ENCODE results near the gene SPAG4. TPM values are rescaled to one million over a fixed set of nuclear protein-coding genes. Genes with fewer than 3 reads are reported as not detected.

The SPAG4 gene
- total RNA-seq, 1 donor from 2014 or later = 4.2 TPM

DNA sequence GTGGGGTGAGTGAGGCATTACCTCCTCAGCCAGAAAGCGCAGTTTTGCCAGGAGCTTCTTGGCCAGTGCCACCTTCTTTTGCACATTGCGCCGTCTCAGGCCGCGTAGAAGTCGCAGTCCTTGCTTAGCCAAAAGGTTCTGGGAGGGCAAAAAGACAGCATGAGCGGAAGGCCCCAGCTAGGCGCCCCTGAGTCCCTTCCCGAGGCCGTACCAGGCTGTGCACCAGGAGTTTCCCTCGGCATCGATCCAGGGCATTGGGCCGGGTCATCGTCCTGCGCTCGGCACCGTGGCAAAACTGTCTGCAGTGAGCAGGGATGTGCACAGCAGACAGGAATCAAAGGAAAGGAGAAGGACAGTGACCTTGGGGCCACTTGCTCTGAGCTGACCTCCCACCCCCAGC is 20.2 kb upstream of the SPAG4 start:
- peaks cover 7% of the 10 kb centered on the region for H3K27me3 ChIP-seq (ENCODE audit: low read depth)
- ATAC-seq = no peak
- DNase-seq = no peak
- H3K4me3 ChIP-seq = no peak overlapping the region
- H3K4me1 ChIP-seq = peaks cover 2% of the 10 kb centered on the region
- TF ChIP-seq, protein P1, sequence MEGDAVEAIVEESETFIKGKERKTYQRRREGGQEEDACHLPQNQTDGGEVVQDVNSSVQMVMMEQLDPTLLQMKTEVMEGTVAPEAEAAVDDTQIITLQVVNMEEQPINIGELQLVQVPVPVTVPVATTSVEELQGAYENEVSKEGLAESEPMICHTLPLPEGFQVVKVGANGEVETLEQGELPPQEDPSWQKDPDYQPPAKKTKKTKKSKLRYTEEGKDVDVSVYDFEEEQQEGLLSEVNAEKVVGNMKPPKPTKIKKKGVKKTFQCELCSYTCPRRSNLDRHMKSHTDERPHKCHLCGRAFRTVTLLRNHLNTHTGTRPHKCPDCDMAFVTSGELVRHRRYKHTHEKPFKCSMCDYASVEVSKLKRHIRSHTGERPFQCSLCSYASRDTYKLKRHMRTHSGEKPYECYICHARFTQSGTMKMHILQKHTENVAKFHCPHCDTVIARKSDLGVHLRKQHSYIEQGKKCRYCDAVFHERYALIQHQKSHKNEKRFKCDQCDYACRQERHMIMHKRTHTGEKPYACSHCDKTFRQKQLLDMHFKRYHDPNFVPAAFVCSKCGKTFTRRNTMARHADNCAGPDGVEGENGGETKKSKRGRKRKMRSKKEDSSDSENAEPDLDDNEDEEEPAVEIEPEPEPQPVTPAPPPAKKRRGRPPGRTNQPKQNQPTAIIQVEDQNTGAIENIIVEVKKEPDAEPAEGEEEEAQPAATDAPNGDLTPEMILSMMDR (IDR thresholded peaks at IDR 0.05) = no peak
- no peaks in the 10 kb centered on the region for H3K9me3 ChIP-seq
- no peak overlapping the region for H3K27ac ChIP-seq
- intact Hi-C loops (cut with DNase I) = no loop called here
- no peaks in the 10 kb centered on the region for H3K36me3 ChIP-seq

DNA sequence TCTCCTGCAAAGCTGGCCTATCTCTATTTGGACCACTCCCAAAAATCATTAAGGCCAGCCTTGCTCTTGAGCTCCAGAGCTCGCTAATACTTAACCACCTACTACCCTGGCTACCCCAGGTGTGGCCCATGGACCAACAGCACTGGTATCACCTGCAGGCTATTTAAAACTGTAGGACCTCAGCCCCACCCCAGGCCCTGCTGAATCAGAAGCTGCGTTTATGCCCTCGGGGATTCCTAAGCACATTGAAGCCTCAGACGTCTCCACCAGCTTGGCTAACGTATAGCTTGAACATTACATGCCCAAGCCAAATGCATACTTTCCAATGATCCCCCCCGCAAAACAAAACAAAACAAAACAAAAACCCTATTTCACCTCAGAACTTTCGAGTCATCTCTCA is 19.7 kb upstream of the SPAG4 start:
- Histone ChIP-seq H3K4me3 (no peak overlapping the region), H3K27me3 (ENCODE audit: low read depth) (peaks cover 11% of the 10 kb centered on the region), H3K36me3 (no peaks in the 10 kb centered on the region), H3K27ac (no peak overlapping the region), H3K4me1 (peaks cover 6% of the 10 kb centered on the region), H3K9me3 (no peaks in the 10 kb centered on the region)
- TF ChIP-seq, protein P1 (IDR thresholded peaks at IDR 0.05) = no peak
- intact Hi-C loops (cut with DNase I) = no loop called here
- ATAC-seq (no peak), DNase-seq (no peak)

- no peak for ATAC-seq
- TF ChIP-seq, protein P1 (IDR thresholded peaks at IDR 0.05) = no peak
- Histone ChIP-seq H3K4me1 (peaks cover 19% of the 10 kb centered on the region), H3K36me3 (no peaks in the 10 kb centered on the region), H3K27ac (no peak overlapping the region), H3K4me3 (no peak overlapping the region), H3K9me3 (no peaks in the 10 kb centered on the region), H3K27me3 (ENCODE audit: low read depth) (peaks cover 23% of the 10 kb centered on the region)
- intact Hi-C loops (cut with DNase I) = no loop called here
- no peak for DNase-seq
Observed at GRCh38 chr20:35597186-35597585, 18.4 kb upstream of the SPAG4 start.

DNA sequence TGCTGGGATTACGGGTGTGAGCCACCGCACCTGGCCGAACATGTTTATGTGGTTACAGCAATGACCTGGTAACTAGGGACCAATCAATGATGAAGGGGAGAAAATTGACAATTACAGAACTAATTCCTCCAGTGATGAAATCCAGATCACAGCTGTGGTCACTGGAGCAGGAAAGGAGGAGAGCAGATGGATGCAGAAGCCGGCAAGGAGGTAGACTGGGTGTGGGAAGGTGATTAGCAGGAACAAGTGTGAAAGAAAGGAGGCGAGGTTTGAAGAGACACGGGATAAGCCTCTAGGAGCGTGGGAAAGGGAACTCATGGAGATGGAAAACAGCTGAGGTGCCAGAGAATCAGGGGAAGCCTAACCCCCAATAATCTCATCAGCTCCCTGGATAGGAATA is 17.2 kb upstream of the SPAG4 start:
- Histone ChIP-seq H3K27me3 (ENCODE audit: low read depth) (peaks cover 28% of the 10 kb centered on the region), H3K36me3 (no peaks in the 10 kb centered on the region), H3K27ac (no peak overlapping the region), H3K9me3 (no peaks in the 10 kb centered on the region), H3K4me1 (peaks cover 20% of the 10 kb centered on the region), H3K4me3 (no peak overlapping the region)
- DNase-seq (no peak), ATAC-seq (no peak)
- intact Hi-C loops (cut with DNase I) = no loop called here
- TF ChIP-seq, protein P1 (IDR thresholded peaks at IDR 0.05) = no peak

DNA sequence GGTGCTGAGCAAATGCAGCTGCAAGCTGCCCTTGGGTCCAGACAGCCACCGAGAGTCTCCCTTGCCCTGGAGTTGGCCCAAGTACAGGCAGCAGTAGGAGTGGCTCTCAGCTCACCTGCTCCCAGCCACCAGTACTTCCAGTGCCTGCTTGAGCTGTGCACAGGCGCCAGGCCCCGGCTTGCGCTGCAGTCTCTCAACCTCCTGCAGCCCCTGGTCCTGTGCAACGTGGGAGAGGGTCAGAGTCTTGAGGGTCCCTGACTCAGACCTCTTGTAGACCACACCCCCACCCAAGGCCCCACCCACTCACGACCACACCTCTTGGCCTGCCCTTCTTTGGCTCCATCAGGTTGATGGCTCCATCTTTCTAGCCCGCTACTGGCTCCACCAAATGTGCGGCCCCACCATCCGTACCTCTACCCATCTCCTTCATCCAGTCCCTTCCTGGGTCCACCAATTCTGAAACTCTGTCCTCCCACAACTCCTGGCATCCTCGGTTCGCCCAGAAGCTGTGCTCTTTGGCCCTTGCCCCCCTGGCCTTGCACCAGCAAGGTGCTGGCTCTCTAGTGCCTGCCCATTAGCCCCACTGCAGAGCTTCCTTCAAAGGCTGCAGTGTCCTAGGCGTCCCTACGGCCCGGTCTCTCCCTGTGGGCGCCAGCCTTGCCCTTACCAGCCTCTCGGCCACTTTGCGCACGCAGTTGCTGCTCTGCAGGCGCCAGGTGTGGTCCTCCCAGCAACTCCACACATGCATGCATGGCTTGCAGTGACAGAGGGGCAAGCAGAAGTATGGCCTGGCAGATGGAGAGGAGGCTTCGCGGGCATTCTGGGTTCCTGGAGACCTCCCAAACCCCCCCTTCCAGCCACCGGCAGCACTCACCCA is 16.5 kb upstream of the SPAG4 start:
- no peak overlapping the region for H3K4me3 ChIP-seq
- no peaks in the 10 kb centered on the region for H3K36me3 ChIP-seq
- peaks cover 20% of the 10 kb centered on the region for H3K4me1 ChIP-seq
- ATAC-seq (peak; percentile 45 to 48), DNase-seq (no peak)
- intact Hi-C loops (cut with DNase I) = no loop called here
- no peak overlapping the region for H3K27ac ChIP-seq
- peaks cover 28% of the 10 kb centered on the region for H3K27me3 ChIP-seq (ENCODE audit: low read depth)
- H3K9me3 ChIP-seq = no peaks in the 10 kb centered on the region
- TF ChIP-seq, protein P1 (IDR thresholded peaks at IDR 0.05) = no peak

Data from lower lobe of right lung (tissue), 2 donors.